HepG2 (cell line): ENCODE data around the gene B4GALT7. TPM values are rescaled to one million over a fixed set of nuclear protein-coding genes. Genes with fewer than 3 reads are reported as not detected.

Experiments
- IKZF4 ChIP-seq: sonication (generic); formaldehyde crosslinking; IDR thresholded peaks from 2 replicates; pipeline ENCODE4 v1.5.1; 2020; ENCODE audit warnings: borderline replicate concordance, mild to moderate bottlenecking, low read depth, missing genetic modification reagents; ENCODE audit errors: not compliant biosample characterization
- KLF15 ChIP-seq: sonication (generic); formaldehyde crosslinking; IDR thresholded peaks from 2 replicates; pipeline ENCODE4 v1.8.1; 2023; ENCODE audit warnings: borderline replicate concordance, mild to moderate bottlenecking, inconsistent platforms, missing genetic modification reagents, mixed read lengths
- KLF9 ChIP-seq: IDR thresholded peaks from 2 replicates; pipeline ENCODE4 v1.6.1; 2016; ENCODE audit warnings: low read depth
- NFIB ChIP-seq: sonication (generic); formaldehyde crosslinking; IDR thresholded peaks from 2 replicates; pipeline ENCODE4 v1.9.0; 2021; ENCODE audit warnings: missing genetic modification reagents, mild to moderate bottlenecking, borderline replicate concordance
- NFYB ChIP-seq: sonication (generic); formaldehyde crosslinking; IDR thresholded peaks from 2 replicates; pipeline ENCODE4 v1.4.0; 2020; ENCODE audit warnings: missing genetic modification reagents
- NFYC ChIP-seq: IDR thresholded peaks from 2 replicates; pipeline ENCODE4 v1.6.1; 2016; ENCODE audit warnings: missing genetic modification reagents, missing compliant biosample characterization
- TCF12 ChIP-seq, 2 experiments: fragments of 450-650 bp in 1 of 2; sonication (generic) in 1 of 2; formaldehyde crosslinking in 1 of 2; IDR thresholded peaks; 2 replicates each; pipeline versions ENCODE4 v1.6.1 to v1.8.0; 2017 to 2022; ENCODE audit warnings: antibody characterized with exemption in 1 of 2, mild to moderate bottlenecking in 1 of 2, missing genetic modification reagents in 1 of 2, moderate library complexity in 1 of 2
- TOPORS ChIP-seq: sonication (generic); formaldehyde crosslinking; IDR thresholded peaks from 2 replicates; pipeline ENCODE4 v1.8.0; 2023; ENCODE audit warnings: mild to moderate bottlenecking, missing genetic modification reagents
- ZNF724P ChIP-seq: sonication (generic); formaldehyde crosslinking; IDR thresholded peaks from 2 replicates; pipeline ENCODE4 v1.8.0; 2022; ENCODE audit warnings: missing genetic modification reagents, borderline replicate concordance
- ZNF737 ChIP-seq: sonication (generic); formaldehyde crosslinking; IDR thresholded peaks from 2 replicates; pipeline ENCODE4 v1.5.0; 2020; ENCODE audit warnings: missing genetic modification reagents, mild to moderate bottlenecking, borderline replicate concordance
- ZNF768 ChIP-seq: sonication (generic); formaldehyde crosslinking; IDR thresholded peaks from 2 replicates; pipeline ENCODE4 v1.4.0; 2020; ENCODE audit warnings: missing genetic modification reagents
- ZNF839 ChIP-seq: sonication (generic); formaldehyde crosslinking; IDR thresholded peaks from 2 replicates; pipeline ENCODE4 v1.4.0; 2020; ENCODE audit warnings: missing genetic modification reagents, mild to moderate bottlenecking, borderline replicate concordance
- polyA plus RNA-seq, 8 experiments: library from polyadenylated mRNA; depleted of rRNA in 3 of 8; stranded (reverse) in 7 of 8; unstranded in 1 of 8; fragments of >200 nt; fragmentation: Illumina TruSeq in 4 of 8; extraction: Trizol in 4 of 8; gene quantifications; 2 replicates each; pipeline versions ENCODE4 v1.2.1 to v1.2.3, GENCODE V29; 2011 to 2016; ENCODE audit warnings: low read depth in 4 of 8, missing spikeins in 1 of 8, mixed read lengths in 1 of 8; ENCODE audit not compliant: insufficient read depth in 1 of 8
- total RNA-seq, 5 experiments: library from RNA; depleted of rRNA; stranded (reverse); fragments of >200 nt; fragmentation: Illumina TruSeq; extraction: Trizol; gene quantifications; 2 replicates each; pipeline ENCODE4 v1.2.3, GENCODE V29; 2016; ENCODE audit warnings: low read depth in 1 of 5
- TF ChIP-seq, protein P1 (sequence below): sonication (generic); formaldehyde crosslinking; IDR thresholded peaks from 2 replicates; pipeline ENCODE4 v1.5.0; 2020; ENCODE audit warnings: missing genetic modification reagents, mild to moderate bottlenecking, borderline replicate concordance
- TF ChIP-seq, protein P2 (sequence below): sonication (generic); formaldehyde crosslinking; IDR thresholded peaks from 2 replicates; pipeline ENCODE4 v1.4.0; 2020; ENCODE audit warnings: missing genetic modification reagents
- TF ChIP-seq, protein P3 (sequence below): sonication (generic); formaldehyde crosslinking; IDR thresholded peaks from 2 replicates; pipeline ENCODE4 v1.4.0; 2020; ENCODE audit warnings: missing genetic modification reagents
- TF ChIP-seq, protein P4 (sequence below): sonication (generic); formaldehyde crosslinking; IDR thresholded peaks from 2 replicates; pipeline ENCODE4 v1.4.0; 2020; ENCODE audit warnings: missing genetic modification reagents
- TF ChIP-seq, protein P5 (sequence below): sonication (generic); formaldehyde crosslinking; IDR thresholded peaks from 2 replicates; pipeline ENCODE4 v1.8.1; 2022; ENCODE audit warnings: mild to moderate bottlenecking, missing genetic modification reagents

The B4GALT7 gene
- total and polyA plus RNA-seq, 2 of the 13 experiments (the other 11 are each of a cell fraction or from before 2014, with no cell fraction given), result 16.4 to 20.5 TPM

DNA sequence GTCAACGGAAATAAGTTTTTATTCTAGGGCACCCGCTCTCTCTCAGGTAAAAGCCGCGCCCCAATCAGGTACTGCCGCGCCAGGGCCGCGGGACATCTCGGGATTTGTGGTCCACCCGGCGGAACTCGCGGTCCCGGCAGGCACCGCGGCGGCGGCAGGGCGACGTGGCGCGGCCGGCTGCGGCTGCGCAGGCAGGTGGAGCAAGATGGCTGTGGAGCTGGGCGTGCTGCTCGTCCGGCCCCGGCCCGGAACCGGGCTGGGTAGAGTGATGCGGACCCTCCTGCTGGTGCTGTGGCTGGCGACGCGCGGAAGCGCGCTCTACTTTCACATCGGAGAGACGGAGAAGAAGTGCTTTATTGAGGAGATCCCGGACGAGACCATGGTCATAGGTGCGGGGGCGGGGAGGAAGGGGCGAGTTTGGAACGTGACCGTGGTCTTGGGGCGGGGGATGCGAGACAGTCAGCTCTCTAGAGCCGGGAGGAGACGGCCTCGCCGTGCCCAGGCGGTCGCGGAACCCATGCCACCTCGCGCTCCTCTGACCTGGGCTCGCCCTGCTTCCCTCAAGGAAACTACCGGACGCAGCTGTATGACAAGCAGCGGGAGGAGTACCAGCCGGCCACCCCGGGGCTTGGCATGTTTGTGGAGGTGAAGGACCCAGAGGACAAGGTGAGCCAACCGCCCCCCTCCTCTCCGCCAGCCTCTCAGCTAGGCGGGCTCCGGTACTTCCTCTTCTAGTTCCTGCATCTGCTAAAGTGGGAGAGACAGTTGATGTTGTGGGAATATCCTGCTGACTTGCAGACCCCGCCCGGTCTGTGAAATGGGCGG lies 7.7 kb upstream of the B4GALT7 start, which contains the start of gene TMED9 (continued):
- TF ChIP-seq, protein P1, sequence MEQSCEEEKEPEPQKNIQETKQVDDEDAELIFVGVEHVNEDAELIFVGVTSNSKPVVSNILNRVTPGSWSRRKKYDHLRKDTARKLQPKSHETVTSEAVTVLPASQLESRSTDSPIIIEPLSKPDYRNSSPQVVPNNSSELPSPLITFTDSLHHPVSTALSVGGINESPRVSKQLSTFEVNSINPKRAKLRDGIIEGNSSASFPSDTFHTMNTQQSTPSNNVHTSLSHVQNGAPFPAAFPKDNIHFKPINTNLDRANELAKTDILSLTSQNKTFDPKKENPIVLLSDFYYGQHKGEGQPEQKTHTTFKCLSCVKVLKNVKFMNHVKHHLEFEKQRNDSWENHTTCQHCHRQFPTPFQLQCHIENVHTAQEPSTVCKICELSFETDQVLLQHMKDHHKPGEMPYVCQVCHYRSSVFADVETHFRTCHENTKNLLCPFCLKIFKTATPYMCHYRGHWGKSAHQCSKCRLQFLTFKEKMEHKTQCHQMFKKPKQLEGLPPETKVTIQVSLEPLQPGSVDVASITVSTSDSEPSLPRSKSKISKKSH (CRISPR knock-in tag), result 0 out of 2 replicates have a peak, but pooled peaks have one; percentile 17
- TF ChIP-seq KLF9 (CRISPR knock-in tag) (no peak), NFYB (CRISPR knock-in tag) (peak; percentile 80), ZNF737 (CRISPR knock-in tag) (no peak; the same call in 1 of the 2 replicates), ZNF768 (CRISPR knock-in tag) (peak; percentile 65; the same call in 1 of the 2 replicates), ZNF839 (CRISPR knock-in tag) (peak; percentile 95; the same call in 1 of the 2 replicates), ZNF724P (CRISPR knock-in tag) (peak; percentile 90), TCF12 (IDR thresholded peaks at IDR 0.05) (no peak), TCF12 (CRISPR knock-in tag; IDR thresholded peaks at IDR 0.05) (no peak), KLF15 (CRISPR knock-in tag) (no peak), TOPORS (CRISPR knock-in tag) (peak; percentile 85; the same call in 1 of the 2 replicates), NFYC (peak; percentile 81), IKZF4 (CRISPR knock-in tag) (peak; percentile 35), NFIB (CRISPR knock-in tag) (no peak)
- TF ChIP-seq, protein P2, sequence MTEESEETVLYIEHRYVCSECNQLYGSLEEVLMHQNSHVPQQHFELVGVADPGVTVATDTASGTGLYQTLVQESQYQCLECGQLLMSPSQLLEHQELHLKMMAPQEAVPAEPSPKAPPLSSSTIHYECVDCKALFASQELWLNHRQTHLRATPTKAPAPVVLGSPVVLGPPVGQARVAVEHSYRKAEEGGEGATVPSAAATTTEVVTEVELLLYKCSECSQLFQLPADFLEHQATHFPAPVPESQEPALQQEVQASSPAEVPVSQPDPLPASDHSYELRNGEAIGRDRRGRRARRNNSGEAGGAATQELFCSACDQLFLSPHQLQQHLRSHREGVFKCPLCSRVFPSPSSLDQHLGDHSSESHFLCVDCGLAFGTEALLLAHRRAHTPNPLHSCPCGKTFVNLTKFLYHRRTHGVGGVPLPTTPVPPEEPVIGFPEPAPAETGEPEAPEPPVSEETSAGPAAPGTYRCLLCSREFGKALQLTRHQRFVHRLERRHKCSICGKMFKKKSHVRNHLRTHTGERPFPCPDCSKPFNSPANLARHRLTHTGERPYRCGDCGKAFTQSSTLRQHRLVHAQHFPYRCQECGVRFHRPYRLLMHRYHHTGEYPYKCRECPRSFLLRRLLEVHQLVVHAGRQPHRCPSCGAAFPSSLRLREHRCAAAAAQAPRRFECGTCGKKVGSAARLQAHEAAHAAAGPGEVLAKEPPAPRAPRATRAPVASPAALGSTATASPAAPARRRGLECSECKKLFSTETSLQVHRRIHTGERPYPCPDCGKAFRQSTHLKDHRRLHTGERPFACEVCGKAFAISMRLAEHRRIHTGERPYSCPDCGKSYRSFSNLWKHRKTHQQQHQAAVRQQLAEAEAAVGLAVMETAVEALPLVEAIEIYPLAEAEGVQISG (CRISPR knock-in tag), result peak; percentile 93
- TF ChIP-seq, protein P3, sequence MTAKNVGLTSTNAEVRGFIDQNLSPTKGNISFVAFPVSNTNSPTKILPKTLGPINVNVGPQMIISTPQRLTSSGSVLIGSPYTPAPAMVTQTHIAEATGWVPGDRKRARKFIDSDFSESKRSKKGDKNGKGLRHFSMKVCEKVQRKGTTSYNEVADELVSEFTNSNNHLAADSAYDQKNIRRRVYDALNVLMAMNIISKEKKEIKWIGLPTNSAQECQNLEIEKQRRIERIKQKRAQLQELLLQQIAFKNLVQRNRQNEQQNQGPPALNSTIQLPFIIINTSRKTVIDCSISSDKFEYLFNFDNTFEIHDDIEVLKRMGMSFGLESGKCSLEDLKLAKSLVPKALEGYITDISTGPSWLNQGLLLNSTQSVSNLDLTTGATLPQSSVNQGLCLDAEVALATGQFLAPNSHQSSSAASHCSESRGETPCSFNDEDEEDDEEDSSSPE, result peak; percentile 85
- TF ChIP-seq, protein P4, sequence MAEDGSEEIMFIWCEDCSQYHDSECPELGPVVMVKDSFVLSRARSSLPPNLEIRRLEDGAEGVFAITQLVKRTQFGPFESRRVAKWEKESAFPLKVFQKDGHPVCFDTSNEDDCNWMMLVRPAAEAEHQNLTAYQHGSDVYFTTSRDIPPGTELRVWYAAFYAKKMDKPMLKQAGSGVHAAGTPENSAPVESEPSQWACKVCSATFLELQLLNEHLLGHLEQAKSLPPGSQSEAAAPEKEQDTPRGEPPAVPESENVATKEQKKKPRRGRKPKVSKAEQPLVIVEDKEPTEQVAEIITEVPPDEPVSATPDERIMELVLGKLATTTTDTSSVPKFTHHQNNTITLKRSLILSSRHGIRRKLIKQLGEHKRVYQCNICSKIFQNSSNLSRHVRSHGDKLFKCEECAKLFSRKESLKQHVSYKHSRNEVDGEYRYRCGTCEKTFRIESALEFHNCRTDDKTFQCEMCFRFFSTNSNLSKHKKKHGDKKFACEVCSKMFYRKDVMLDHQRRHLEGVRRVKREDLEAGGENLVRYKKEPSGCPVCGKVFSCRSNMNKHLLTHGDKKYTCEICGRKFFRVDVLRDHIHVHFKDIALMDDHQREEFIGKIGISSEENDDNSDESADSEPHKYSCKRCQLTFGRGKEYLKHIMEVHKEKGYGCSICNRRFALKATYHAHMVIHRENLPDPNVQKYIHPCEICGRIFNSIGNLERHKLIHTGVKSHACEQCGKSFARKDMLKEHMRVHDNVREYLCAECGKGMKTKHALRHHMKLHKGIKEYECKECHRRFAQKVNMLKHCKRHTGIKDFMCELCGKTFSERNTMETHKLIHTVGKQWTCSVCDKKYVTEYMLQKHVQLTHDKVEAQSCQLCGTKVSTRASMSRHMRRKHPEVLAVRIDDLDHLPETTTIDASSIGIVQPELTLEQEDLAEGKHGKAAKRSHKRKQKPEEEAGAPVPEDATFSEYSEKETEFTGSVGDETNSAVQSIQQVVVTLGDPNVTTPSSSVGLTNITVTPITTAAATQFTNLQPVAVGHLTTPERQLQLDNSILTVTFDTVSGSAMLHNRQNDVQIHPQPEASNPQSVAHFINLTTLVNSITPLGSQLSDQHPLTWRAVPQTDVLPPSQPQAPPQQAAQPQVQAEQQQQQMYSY (CRISPR knock-in tag), result peak; percentile 61; the same call in 1 of the 2 replicates
- TF ChIP-seq, protein P5, sequence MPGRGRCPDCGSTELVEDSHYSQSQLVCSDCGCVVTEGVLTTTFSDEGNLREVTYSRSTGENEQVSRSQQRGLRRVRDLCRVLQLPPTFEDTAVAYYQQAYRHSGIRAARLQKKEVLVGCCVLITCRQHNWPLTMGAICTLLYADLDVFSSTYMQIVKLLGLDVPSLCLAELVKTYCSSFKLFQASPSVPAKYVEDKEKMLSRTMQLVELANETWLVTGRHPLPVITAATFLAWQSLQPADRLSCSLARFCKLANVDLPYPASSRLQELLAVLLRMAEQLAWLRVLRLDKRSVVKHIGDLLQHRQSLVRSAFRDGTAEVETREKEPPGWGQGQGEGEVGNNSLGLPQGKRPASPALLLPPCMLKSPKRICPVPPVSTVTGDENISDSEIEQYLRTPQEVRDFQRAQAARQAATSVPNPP (CRISPR knock-in tag), result peak; percentile 71; the same call in 1 of the 2 replicates
